Calu3 (cell line): ENCODE results near the gene TRIM9. TPM values are rescaled to one million over a fixed set of nuclear protein-coding genes. Genes with fewer than 3 reads are reported as not detected.

Experiments
- BruUV-seq: library from RNA; stranded (reverse); fragments of 400-500 nt; replicated peaks from 2 replicates; lab custom pipeline; 2021; lab: Mats Ljungman, UMichigan
- CTCF ChIA-PET: fragments of 300-600 bp; sonication (Branson Sonifier 250); formaldehyde crosslinking; loops from one replicate; lab custom pipeline; 2022; ENCODE audit warnings: antibody characterized with exemption; lab: Charles Lee
- DNase-seq: peaks from one replicate; pipeline ENCODE4 v3.0.0; 2022
- H3K27ac Mint-ChIP-seq: one replicate; pipeline ENCODE4 v1.8.0; 2022; ENCODE audit warnings: mixed read lengths; ENCODE audit not compliant: unreplicated experiment
- H3K27me3 Mint-ChIP-seq: one replicate; pipeline ENCODE4 v1.8.0; 2022; ENCODE audit warnings: mixed read lengths; ENCODE audit not compliant: unreplicated experiment
- H3K36me3 Mint-ChIP-seq: one replicate; pipeline ENCODE4 v1.8.0; 2022; ENCODE audit warnings: mild to moderate bottlenecking, moderate library complexity, mixed read lengths; ENCODE audit not compliant: insufficient read depth, unreplicated experiment
- H3K4me1 Mint-ChIP-seq: one replicate; pipeline ENCODE4 v1.8.0; 2022; ENCODE audit warnings: mild to moderate bottlenecking, low read depth, mixed read lengths; ENCODE audit not compliant: unreplicated experiment
- H3K4me3 Mint-ChIP-seq: one replicate; pipeline ENCODE4 v1.8.0; 2022; ENCODE audit warnings: mild to moderate bottlenecking, low read depth, moderate library complexity, mixed read lengths; ENCODE audit not compliant: unreplicated experiment
- H3K9me3 Mint-ChIP-seq: one replicate; pipeline ENCODE4 v1.8.0; 2022; ENCODE audit warnings: low read depth, mixed read lengths; ENCODE audit not compliant: unreplicated experiment
- intact Hi-C: fragments of 100-400 bp; cut with micrococcal nuclease; formaldehyde crosslinking; loops from one replicate; pipeline ENCODE4 v1.10.0; 2022; ENCODE audit not compliant: unreplicated experiment
- total RNA-seq: library from RNA; stranded (reverse); gene quantifications from 2 replicates; pipeline ENCODE4 v1.2.3, GENCODE V29; 2022
- TF ChIP-seq, protein P1 (sequence below): fragments of 200-600 bp; IDR thresholded peaks from one replicate; pipeline ENCODE4 v1.8.0; 2022; ENCODE audit warnings: antibody characterized with exemption; ENCODE audit not compliant: unreplicated experiment

TRIM9 gene
- total RNA-seq, 1 experiment from 2014 or later = 1.6 TPM

- H3K4me1 Mint-ChIP-seq = peaks cover 19% of the 10 kb centered on the region
- CTCF ChIA-PET = interaction anchor here (0.8 to 1.0 kb wide), 3 partner anchors 9 to 149 kb away, joined by 3 to 6 read pairs (median 4); partner anchors contain the start of gene TRIM9
- H3K36me3 Mint-ChIP-seq = peaks cover 8% of the 10 kb centered on the region
- peak overlapping the region; percentile 81 for H3K27ac Mint-ChIP-seq
- no peak overlapping the region for H3K4me3 Mint-ChIP-seq
- H3K9me3 Mint-ChIP-seq = no peaks in the 10 kb centered on the region
- intact Hi-C loops = loop anchor here (1.0 to 10.0 kb wide), 3 partner anchors 265 to 829 kb away; no protein-coding TSS in a partner anchor
- TF ChIP-seq, protein P1, sequence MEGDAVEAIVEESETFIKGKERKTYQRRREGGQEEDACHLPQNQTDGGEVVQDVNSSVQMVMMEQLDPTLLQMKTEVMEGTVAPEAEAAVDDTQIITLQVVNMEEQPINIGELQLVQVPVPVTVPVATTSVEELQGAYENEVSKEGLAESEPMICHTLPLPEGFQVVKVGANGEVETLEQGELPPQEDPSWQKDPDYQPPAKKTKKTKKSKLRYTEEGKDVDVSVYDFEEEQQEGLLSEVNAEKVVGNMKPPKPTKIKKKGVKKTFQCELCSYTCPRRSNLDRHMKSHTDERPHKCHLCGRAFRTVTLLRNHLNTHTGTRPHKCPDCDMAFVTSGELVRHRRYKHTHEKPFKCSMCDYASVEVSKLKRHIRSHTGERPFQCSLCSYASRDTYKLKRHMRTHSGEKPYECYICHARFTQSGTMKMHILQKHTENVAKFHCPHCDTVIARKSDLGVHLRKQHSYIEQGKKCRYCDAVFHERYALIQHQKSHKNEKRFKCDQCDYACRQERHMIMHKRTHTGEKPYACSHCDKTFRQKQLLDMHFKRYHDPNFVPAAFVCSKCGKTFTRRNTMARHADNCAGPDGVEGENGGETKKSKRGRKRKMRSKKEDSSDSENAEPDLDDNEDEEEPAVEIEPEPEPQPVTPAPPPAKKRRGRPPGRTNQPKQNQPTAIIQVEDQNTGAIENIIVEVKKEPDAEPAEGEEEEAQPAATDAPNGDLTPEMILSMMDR = no peak
- no TSS peak for BruUV-seq
- peak; percentile 76 for DNase-seq
- no peaks in the 10 kb centered on the region for H3K27me3 Mint-ChIP-seq
Observed at GRCh38 chr14:50955373-50956043, 139.4 kb downstream of the TRIM9 start.

DNA sequence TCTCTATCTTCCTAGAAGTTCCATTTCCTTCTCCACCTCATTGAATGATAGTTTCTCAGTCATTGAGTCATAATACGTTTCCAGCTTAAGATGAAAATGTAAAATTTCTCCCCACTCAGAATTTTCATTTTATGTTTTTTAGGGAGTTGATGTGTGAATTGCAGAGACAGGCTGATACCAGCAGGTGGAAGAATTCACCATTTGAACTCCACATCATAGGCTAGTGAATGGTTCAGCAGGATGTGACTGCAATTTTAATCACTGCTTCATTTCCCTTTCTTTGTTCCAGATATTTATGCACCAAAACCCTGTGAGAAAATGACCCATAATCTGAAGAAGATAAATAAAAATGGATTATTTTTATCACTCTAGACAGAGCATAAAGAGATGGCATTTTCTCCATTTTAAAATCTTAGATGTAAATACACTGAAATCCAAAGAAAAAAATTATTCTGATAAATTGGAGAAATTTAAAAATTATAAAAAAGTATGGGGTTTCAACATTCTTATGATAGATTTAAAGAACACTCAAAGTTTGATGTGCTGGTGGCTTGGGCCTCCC lies 140.0 kb downstream of the TRIM9 start:
- Mint-ChIP-seq H3K27ac (peak overlapping the region; percentile 81), H3K36me3 (peaks cover 8% of the 10 kb centered on the region), H3K4me3 (no peak overlapping the region), H3K9me3 (no peaks in the 10 kb centered on the region), H3K27me3 (no peaks in the 10 kb centered on the region), H3K4me1 (peaks cover 19% of the 10 kb centered on the region)
- BruUV-seq = no TSS peak
- CTCF ChIA-PET = interaction anchor here (0.8 to 1.0 kb wide), 3 partner anchors 10 to 150 kb away, joined by 3 to 6 read pairs (median 4); partner anchors contain the start of gene TRIM9
- intact Hi-C loops = loop anchor here (1.0 to 10.0 kb wide), 3 partner anchors 265 to 830 kb away; no protein-coding TSS in a partner anchor
- TF ChIP-seq, protein P1 = peak; percentile 45
- DNase-seq = no peak

GRCh38 chr14:50953502-50953901 lies 141.4 kb downstream of the TRIM9 start:
- Mint-ChIP-seq H3K27ac (no peak overlapping the region), H3K9me3 (no peaks in the 10 kb centered on the region), H3K4me1 (peaks cover 19% of the 10 kb centered on the region), H3K27me3 (no peaks in the 10 kb centered on the region), H3K4me3 (no peak overlapping the region), H3K36me3 (peaks cover 8% of the 10 kb centered on the region)
- BruUV-seq = no TSS peak
- CTCF ChIA-PET = no interaction called here
- DNase-seq = no peak
- intact Hi-C loops = loop anchor here (10.0 kb wide), 1 partner anchor 831 kb away; no protein-coding TSS in a partner anchor
- TF ChIP-seq, protein P1 = no peak

- BruUV-seq = no TSS peak
- Mint-ChIP-seq H3K36me3 (peaks cover 8% of the 10 kb centered on the region), H3K27ac (no peak overlapping the region), H3K9me3 (no peaks in the 10 kb centered on the region), H3K4me1 (peaks cover 17% of the 10 kb centered on the region), H3K27me3 (no peaks in the 10 kb centered on the region), H3K4me3 (no peak overlapping the region)
- TF ChIP-seq, protein P1 = no peak
- CTCF ChIA-PET = no interaction called here
- DNase-seq = no peak
- intact Hi-C loops = loop anchor here (10.0 kb wide), 1 partner anchor 834 kb away; no protein-coding TSS in a partner anchor
Observed at GRCh38 chr14:50951032-50951431, 143.9 kb downstream of the TRIM9 start.
